Neuronal stem cell (in vitro differentiated cells): ENCODE data around the gene PTPN4.
"Not testable (repeated sequence)": the region's sequence is repeated elsewhere in the genome, so short reads cannot be mapped to it uniquely, and the experiment has no call there.

Source experiments
- DNase-seq: peaks from one replicate; pipeline ENCODE4 v3.0.0-alpha.2; 2013; ENCODE audit warnings: low spot score
- H2AFZ ChIP-seq: one replicate; pipeline ENCODE4 v1.6.1; 2013; ENCODE audit warnings: mild to moderate bottlenecking, low read length, inconsistent platforms
- H2AK5ac ChIP-seq: 2 replicates; pipeline ENCODE4 v1.6.1; 2013; ENCODE audit warnings: low read depth, mild to moderate bottlenecking, inconsistent platforms, low read length, moderate library complexity, mixed read lengths
- H2BK120ac ChIP-seq: 2 replicates; pipeline ENCODE4 v1.6.1; 2013; ENCODE audit warnings: low read depth, mild to moderate bottlenecking, inconsistent platforms, low read length, moderate library complexity, mixed read lengths
- H2BK12ac ChIP-seq: one replicate; pipeline ENCODE4 v1.6.1; 2013; ENCODE audit warnings: low read length, inconsistent platforms
- H2BK15ac ChIP-seq: 2 replicates; pipeline ENCODE4 v1.6.1; 2013; ENCODE audit warnings: mild to moderate bottlenecking, low read length, inconsistent platforms, mixed read lengths
- H2BK5ac ChIP-seq: one replicate; pipeline ENCODE4 v1.6.1; 2013; ENCODE audit warnings: inconsistent platforms, mild to moderate bottlenecking, low read length, moderate library complexity
- H3K14ac ChIP-seq: one replicate; pipeline ENCODE4 v1.6.1; 2013; ENCODE audit warnings: low read length, inconsistent platforms
- H3K18ac ChIP-seq: 2 replicates; pipeline ENCODE4 v1.6.1; 2013; ENCODE audit warnings: low read length, inconsistent platforms
- H3K23ac ChIP-seq: 2 replicates; pipeline ENCODE4 v1.6.1; 2013; ENCODE audit warnings: low read depth, mild to moderate bottlenecking, mixed read lengths, low read length, inconsistent platforms; ENCODE audit not compliant: poor library complexity
- H3K27ac ChIP-seq: replicated peaks from 3 replicates; pipeline ENCODE4 v1.5.1; 2013; ENCODE audit warnings: low read length, inconsistent platforms
- H3K27me3 ChIP-seq, 3 experiments: 2 replicates each; pipeline ENCODE4 v1.6.1; 2013; ENCODE audit warnings: low read length in 3 of 3, mild to moderate bottlenecking in 2 of 3, inconsistent platforms in 1 of 3, low read depth in 1 of 3, mixed read lengths in 1 of 3, moderate library complexity in 1 of 3; ENCODE audit not compliant: control insufficient read depth in 3 of 3, insufficient read depth in 3 of 3
- H3K36me3 ChIP-seq, 2 donors: replicated peaks in 1 of 2; 2 replicates each; pipeline ENCODE4 v1.6.1; 2013; ENCODE audit warnings: low read length in 2 of 2; ENCODE audit not compliant: control insufficient read depth in 2 of 2, insufficient read depth in 2 of 2
- H3K4ac ChIP-seq: 2 replicates; pipeline ENCODE4 v1.6.1; 2013; ENCODE audit warnings: inconsistent platforms, mild to moderate bottlenecking, low read length, moderate library complexity
- H3K4me1 ChIP-seq, 2 donors: 1 replicate in 1 of 2; 2 replicates in 1 of 2; pipeline ENCODE4 v1.6.1; 2013; ENCODE audit warnings: low read length in 2 of 2, low read depth in 1 of 2; ENCODE audit not compliant: control insufficient read depth in 2 of 2, insufficient read depth in 1 of 2
- H3K4me2 ChIP-seq: one replicate; pipeline ENCODE4 v1.6.1; 2013; ENCODE audit warnings: mild to moderate bottlenecking, low read length, inconsistent platforms; ENCODE audit not compliant: insufficient read depth, poor library complexity, severe bottlenecking
- H3K4me3 ChIP-seq, 2 donors: 2 replicates each; pipeline ENCODE4 v1.5.1; 2013; ENCODE audit warnings: low read length in 2 of 2, mild to moderate bottlenecking in 2 of 2, inconsistent platforms in 1 of 2, moderate library complexity in 1 of 2
- H3K79me1 ChIP-seq: one replicate; pipeline ENCODE4 v1.6.1; 2013; ENCODE audit warnings: low read depth, mild to moderate bottlenecking, inconsistent platforms, low read length, moderate library complexity
- H3K9ac ChIP-seq: one replicate; pipeline ENCODE4 v1.6.1; 2013; ENCODE audit warnings: mild to moderate bottlenecking, low read depth, low read length, inconsistent platforms; ENCODE audit not compliant: poor library complexity
- H3K9me3 ChIP-seq, 2 donors: replicated peaks in 1 of 2; 2 replicates each; pipeline versions ENCODE3 to v1.6.1; 2013; ENCODE audit warnings: low read length in 2 of 2, mild to moderate bottlenecking in 2 of 2, inconsistent platforms in 1 of 2, low read depth in 1 of 2, mixed read lengths in 1 of 2, moderate library complexity in 1 of 2; ENCODE audit not compliant: control insufficient read depth in 2 of 2, insufficient read depth in 1 of 2
- H4K8ac ChIP-seq: one replicate; pipeline ENCODE4 v1.6.1; 2013; ENCODE audit warnings: low read depth, mild to moderate bottlenecking, inconsistent platforms, low read length, moderate library complexity
- H4K91ac ChIP-seq: one replicate; pipeline ENCODE4 v1.6.1; 2013; ENCODE audit warnings: low read length, low read depth, mild to moderate bottlenecking, inconsistent platforms; ENCODE audit not compliant: poor library complexity
- WGBS, 2 donors: extraction: QIAGEN DNeasy Blood & Tissue Kit; methylation state at CpG; one replicate each; pipeline ENCODE4 v1.1.7; 2013; ENCODE audit warnings: missing lambda C conversion rate in 2 of 2, mixed read lengths in 1 of 2; ENCODE audit not compliant: insufficient read length in 2 of 2, insufficient replicate concordance in 1 of 2; ENCODE audit errors: extremely low coverage in 2 of 2; 5-methylcytosine and 5-hydroxymethylcytosine counted together

The PTPN4 gene

GRCh38 chr2:119801989-119802388 is 42.3 kb downstream of the PTPN4 start:
- H2AK5ac ChIP-seq, H3K9me3 ChIP-seq, H3K79me1 ChIP-seq, H3K27ac ChIP-seq, H2BK5ac ChIP-seq, H3K4me2 ChIP-seq, H2BK120ac ChIP-seq, H3K14ac ChIP-seq, H4K8ac ChIP-seq, H3K18ac ChIP-seq, DNase-seq, H3K4me3 ChIP-seq, H2BK12ac ChIP-seq, H4K91ac ChIP-seq, H3K4me1 ChIP-seq, H3K23ac ChIP-seq, H3K27me3 ChIP-seq, H3K9ac ChIP-seq, H2BK15ac ChIP-seq, H3K36me3 ChIP-seq, H3K4ac ChIP-seq, H2AFZ ChIP-seq: not testable (repeated sequence)
- WGBS, 2 donors, result no CpG with 5 or more reads among the region's 10 CpGs

- no peak overlapping the region for H2BK15ac ChIP-seq
- no peak overlapping the region for H3K4ac ChIP-seq
- no peak overlapping the region for H2AFZ ChIP-seq
- no peak overlapping the region for H2BK120ac ChIP-seq
- no peak overlapping the region for H2AK5ac ChIP-seq
- peaks cover 1 to 4% of the 10 kb centered on the region in 2 donors for H3K9me3 ChIP-seq
- H2BK12ac ChIP-seq, result no peak overlapping the region
- no peak overlapping the region for H4K8ac ChIP-seq
- H3K27me3 ChIP-seq, result no peaks in the 10 kb centered on the region
- H3K9ac ChIP-seq, result no peak overlapping the region
- no peak overlapping the region for H3K4me3 ChIP-seq
- WGBS, 2 donors, result no CpG with 5 or more reads among the region's 2 CpGs
- peaks cover 0 to 4% of the 10 kb centered on the region in 2 donors for H3K4me1 ChIP-seq
- no peak overlapping the region for H3K23ac ChIP-seq
- H4K91ac ChIP-seq, result no peak overlapping the region
- no peak overlapping the region for H2BK5ac ChIP-seq
- H3K4me2 ChIP-seq, result no peak overlapping the region
- H3K18ac ChIP-seq, result no peak overlapping the region
- no peaks in the 10 kb centered on the region for H3K79me1 ChIP-seq
- no peak for DNase-seq
- no peaks in the 10 kb centered on the region for H3K36me3 ChIP-seq
- no peak overlapping the region for H3K27ac ChIP-seq
- H3K14ac ChIP-seq, result no peak overlapping the region
Observed at GRCh38 chr2:119803101-119803500, 43.4 kb downstream of the PTPN4 start.

GRCh38 chr2:119804409-119804808 is 44.7 kb downstream of the PTPN4 start:
- not testable (repeated sequence) for DNase-seq, H4K8ac ChIP-seq, H2BK12ac ChIP-seq, H3K14ac ChIP-seq, H3K27me3 ChIP-seq, H3K4me2 ChIP-seq, H2BK120ac ChIP-seq, H3K27ac ChIP-seq, H4K91ac ChIP-seq, H2AK5ac ChIP-seq, H2AFZ ChIP-seq, H3K4me1 ChIP-seq, H3K79me1 ChIP-seq, H3K23ac ChIP-seq, H2BK15ac ChIP-seq, H3K18ac ChIP-seq, H3K4me3 ChIP-seq, H3K4ac ChIP-seq, H3K9me3 ChIP-seq, H3K36me3 ChIP-seq, H2BK5ac ChIP-seq, H3K9ac ChIP-seq
- no CpG with 5 or more reads among the region's 6 CpGs for WGBS, 2 donors

GRCh38 chr2:119808516-119809147 is 48.9 kb downstream of the PTPN4 start:
- Histone ChIP-seq H3K9ac (no peak overlapping the region), H3K23ac (no peak overlapping the region), H2BK12ac (no peak overlapping the region), H3K27ac (no peak overlapping the region), H2AK5ac (no peak overlapping the region), H3K4ac (no peak overlapping the region), H2AFZ (no peak overlapping the region), H3K14ac (no peak overlapping the region), H4K8ac (no peak overlapping the region), H3K79me1 (no peaks in the 10 kb centered on the region), H3K27me3 (no peaks in the 10 kb centered on the region), H3K9me3 (peaks cover 0 to 1% of the 10 kb centered on the region in 2 donors), H3K4me3 (no peak overlapping the region), H3K36me3 (peaks cover 1 to 16% of the 10 kb centered on the region in 2 donors), H2BK5ac (no peak overlapping the region), H4K91ac (no peak overlapping the region), H3K4me2 (no peak overlapping the region), H3K4me1 (peaks cover 0 to 2% of the 10 kb centered on the region in 2 donors), H3K18ac (no peak overlapping the region), H2BK15ac (no peak overlapping the region), H2BK120ac (no peak overlapping the region)
- no peak for DNase-seq
- WGBS, 2 donors, result no CpG with 5 or more reads among the region's 3 CpGs
